Testis (tissue), 2 donors: ENCODE data around the gene TBC1D22A.

Source experiments
- POLR2A ChIP-seq: fragments of 450-650 bp; IDR thresholded peaks from one replicate; pipeline ENCODE4 v1.6.1; 2017; ENCODE audit warnings: antibody characterized with exemption, mild to moderate bottlenecking, moderate library complexity
- TF ChIP-seq, protein P1 (sequence below), 3 experiments: fragments of 450-650 bp in 2 of 3; fragments of 200-600 bp in 1 of 3; sonication (generic) in 1 of 3; IDR thresholded peaks; one replicate each; pipeline ENCODE4 v1.5.1; 2016 to 2019; ENCODE audit warnings: antibody characterized with exemption in 3 of 3, mild to moderate bottlenecking in 2 of 3, moderate library complexity in 1 of 3

DNA sequence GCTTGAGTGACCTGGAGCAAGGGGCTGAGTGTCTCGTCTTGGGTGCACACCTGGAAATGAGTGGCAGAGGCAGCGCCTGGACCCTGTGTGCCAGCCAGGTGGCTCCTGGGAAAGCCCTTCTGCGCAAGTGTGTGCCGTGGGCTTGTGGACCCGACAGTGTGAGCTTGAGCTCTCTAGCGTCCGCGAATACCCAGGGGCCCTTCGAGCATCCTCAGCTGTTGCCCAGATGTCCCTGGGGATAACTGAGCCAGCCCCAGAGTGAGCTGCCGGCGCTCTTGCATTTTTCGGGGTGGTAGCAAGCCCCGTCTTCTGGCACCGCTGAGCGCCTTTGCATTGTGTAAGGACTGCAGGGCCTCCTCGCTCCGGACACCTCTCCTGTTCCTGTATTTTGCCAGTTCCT, 399.2 kb downstream of the TBC1D22A start:
- TF ChIP-seq, protein P1, sequence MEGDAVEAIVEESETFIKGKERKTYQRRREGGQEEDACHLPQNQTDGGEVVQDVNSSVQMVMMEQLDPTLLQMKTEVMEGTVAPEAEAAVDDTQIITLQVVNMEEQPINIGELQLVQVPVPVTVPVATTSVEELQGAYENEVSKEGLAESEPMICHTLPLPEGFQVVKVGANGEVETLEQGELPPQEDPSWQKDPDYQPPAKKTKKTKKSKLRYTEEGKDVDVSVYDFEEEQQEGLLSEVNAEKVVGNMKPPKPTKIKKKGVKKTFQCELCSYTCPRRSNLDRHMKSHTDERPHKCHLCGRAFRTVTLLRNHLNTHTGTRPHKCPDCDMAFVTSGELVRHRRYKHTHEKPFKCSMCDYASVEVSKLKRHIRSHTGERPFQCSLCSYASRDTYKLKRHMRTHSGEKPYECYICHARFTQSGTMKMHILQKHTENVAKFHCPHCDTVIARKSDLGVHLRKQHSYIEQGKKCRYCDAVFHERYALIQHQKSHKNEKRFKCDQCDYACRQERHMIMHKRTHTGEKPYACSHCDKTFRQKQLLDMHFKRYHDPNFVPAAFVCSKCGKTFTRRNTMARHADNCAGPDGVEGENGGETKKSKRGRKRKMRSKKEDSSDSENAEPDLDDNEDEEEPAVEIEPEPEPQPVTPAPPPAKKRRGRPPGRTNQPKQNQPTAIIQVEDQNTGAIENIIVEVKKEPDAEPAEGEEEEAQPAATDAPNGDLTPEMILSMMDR (IDR thresholded peaks at IDR 0.05): no peak
- no peak for TF ChIP-seq POLR2A
